ENCODE results near the gene GALR3.
A peak's percentile ranks its signal among the peaks of the same experiment; 100 is the strongest.

GALR3 gene

GRCh38 chr22:37807410-37808293 is 15.5 kb upstream of the GALR3 start, which contains the start of gene GCAT:
Gene GCAT, plus strand, starts transcription at chr22:37807934. Its CDS starts 34 bp downstream, at chr22:37807968.
- no peak for TF ChIP-seq CTCF (conservative IDR thresholded peaks at IDR 0.05; ENCODE audit: control insufficient read depth, insufficient read depth, low read depth, low read length)
- DNase-seq (ENCODE audit: low read depth), result peak; percentile 94
- peak within 1 kb of the TSS; percentile 69 for H3K4me3 ChIP-seq (ENCODE audit: control insufficient read depth, low read depth, low read length)

- DNase-seq (ENCODE audit: low read depth), result peak; percentile 50
- H3K4me3 ChIP-seq (ENCODE audit: control insufficient read depth, low read depth, low read length), result peak overlapping the region; percentile 69
- TF ChIP-seq CTCF (conservative IDR thresholded peaks at IDR 0.05; ENCODE audit: control insufficient read depth, insufficient read depth, low read depth, low read length), result no peak
Measured at GRCh38 chr22:37808294-37808657, 14.9 kb upstream of the GALR3 start.

- H3K4me3 ChIP-seq (ENCODE audit: control insufficient read depth, low read depth, low read length), result no peak overlapping the region
- TF ChIP-seq CTCF (conservative IDR thresholded peaks at IDR 0.05; ENCODE audit: control insufficient read depth, insufficient read depth, low read depth, low read length), result no peak
- no peak for DNase-seq (ENCODE audit: low read depth)
Measured at GRCh38 chr22:37809672-37810333, 13.4 kb upstream of the GALR3 start.

- no peak overlapping the region for H3K4me3 ChIP-seq (ENCODE audit: control insufficient read depth, low read depth, low read length)
- TF ChIP-seq CTCF (conservative IDR thresholded peaks at IDR 0.05; ENCODE audit: control insufficient read depth, insufficient read depth, low read depth, low read length), result no peak
- no peak for DNase-seq (ENCODE audit: low read depth)
Measured at GRCh38 chr22:37811867-37812266, 11.3 kb upstream of the GALR3 start.

- no peak for TF ChIP-seq CTCF (conservative IDR thresholded peaks at IDR 0.05; ENCODE audit: control insufficient read depth, insufficient read depth, low read depth, low read length)
- no peak overlapping the region for H3K4me3 ChIP-seq (ENCODE audit: control insufficient read depth, low read depth, low read length)
- DNase-seq (ENCODE audit: low read depth), result no peak
Measured at GRCh38 chr22:37812869-37813678, 10.1 kb upstream of the GALR3 start.

- no peak overlapping the region for H3K4me3 ChIP-seq (ENCODE audit: control insufficient read depth, low read depth, low read length)
- no peak for DNase-seq (ENCODE audit: low read depth)
- TF ChIP-seq CTCF (conservative IDR thresholded peaks at IDR 0.05; ENCODE audit: control insufficient read depth, insufficient read depth, low read depth, low read length), result no peak
Measured at GRCh38 chr22:37815593-37815992, 7.6 kb upstream of the GALR3 start.
